A549 (cell line): Measurements from ENCODE around the gene DDAH2.

Source experiments
- CTCF ChIP-seq: fragments of >200 bp; sonication (Bioruptor Twin); formaldehyde crosslinking; IDR thresholded peaks from 3 replicates; pipeline ENCODE4 v1.5.1; 2016
- POLR2A ChIP-seq: IDR thresholded peaks from 2 replicates; pipeline ENCODE4 v1.6.1; 2012; ENCODE audit warnings: mild to moderate bottlenecking, low read length
- RAD21 ChIP-seq, 2 experiments: fragments of >200 bp in 1 of 2; sonication (Bioruptor Twin) in 1 of 2; formaldehyde crosslinking in 1 of 2; IDR thresholded peaks in 1 of 2; conservative IDR thresholded peaks in 1 of 2; 2 replicates in 1 of 2; 3 replicates in 1 of 2; pipeline ENCODE4 v1.6.1; 2012 to 2018; ENCODE audit warnings: inconsistent platforms in 1 of 2
- RFX5 ChIP-seq: fragments of 450-650 bp; IDR thresholded peaks from 2 replicates; pipeline ENCODE4 v1.7.1; 2014; ENCODE audit warnings: antibody characterized with exemption, mild to moderate bottlenecking, moderate library complexity
- TF ChIP-seq, protein P1 (sequence below): fragments of 200-600 bp; sonication (generic); IDR thresholded peaks from 2 replicates; pipeline ENCODE4 v1.6.1; 2016; ENCODE audit warnings: antibody characterized with exemption, mild to moderate bottlenecking, moderate library complexity

DNA sequence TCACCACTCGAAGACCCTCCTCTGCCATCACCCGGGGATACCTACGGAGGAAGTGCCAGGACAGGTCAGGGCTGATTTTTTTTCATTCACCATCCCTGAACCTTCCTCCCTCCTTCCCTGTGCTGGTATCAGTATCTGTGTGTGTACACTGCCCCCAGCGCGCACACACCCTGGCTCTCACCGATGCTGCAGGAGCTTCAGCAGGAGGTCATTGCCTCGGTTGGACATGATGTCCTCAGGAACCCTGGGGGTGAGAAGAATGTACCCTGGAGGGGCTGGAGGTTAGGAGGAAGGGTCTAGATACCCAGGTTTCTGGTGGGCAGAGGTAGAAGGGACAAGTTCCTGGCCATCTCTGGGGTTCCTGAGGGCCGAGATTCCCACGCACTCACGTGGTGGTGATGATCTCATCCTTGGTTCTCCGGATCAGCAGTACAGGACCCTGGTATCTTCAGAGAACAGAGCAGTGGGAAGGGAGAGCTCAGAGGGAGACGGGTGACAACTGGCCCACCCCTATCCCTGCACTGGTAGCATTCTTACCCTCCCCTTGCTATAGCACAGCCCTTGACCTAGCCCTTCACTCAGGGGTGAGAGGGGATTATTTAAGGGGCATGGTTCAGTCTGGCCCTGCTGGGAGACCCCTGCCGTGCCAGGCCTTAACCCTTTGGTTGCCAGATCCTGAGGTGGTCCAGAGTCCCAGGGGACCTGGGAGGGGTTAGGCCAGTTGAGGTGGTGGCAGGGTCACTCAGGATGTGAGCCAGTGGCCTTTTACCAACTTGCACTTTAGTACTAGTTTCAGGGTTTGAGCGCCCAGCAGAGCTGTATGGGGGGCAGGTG lies 41.0 kb downstream of the DDAH2 start:
- TF ChIP-seq CTCF (no peak), POLR2A (no peak), RFX5 (no peak), RAD21 (conservative IDR thresholded peaks at IDR 0.05 in 1 of 2, IDR thresholded peaks at IDR 0.05 in 1 of 2) (no peak)
- TF ChIP-seq, protein P1, sequence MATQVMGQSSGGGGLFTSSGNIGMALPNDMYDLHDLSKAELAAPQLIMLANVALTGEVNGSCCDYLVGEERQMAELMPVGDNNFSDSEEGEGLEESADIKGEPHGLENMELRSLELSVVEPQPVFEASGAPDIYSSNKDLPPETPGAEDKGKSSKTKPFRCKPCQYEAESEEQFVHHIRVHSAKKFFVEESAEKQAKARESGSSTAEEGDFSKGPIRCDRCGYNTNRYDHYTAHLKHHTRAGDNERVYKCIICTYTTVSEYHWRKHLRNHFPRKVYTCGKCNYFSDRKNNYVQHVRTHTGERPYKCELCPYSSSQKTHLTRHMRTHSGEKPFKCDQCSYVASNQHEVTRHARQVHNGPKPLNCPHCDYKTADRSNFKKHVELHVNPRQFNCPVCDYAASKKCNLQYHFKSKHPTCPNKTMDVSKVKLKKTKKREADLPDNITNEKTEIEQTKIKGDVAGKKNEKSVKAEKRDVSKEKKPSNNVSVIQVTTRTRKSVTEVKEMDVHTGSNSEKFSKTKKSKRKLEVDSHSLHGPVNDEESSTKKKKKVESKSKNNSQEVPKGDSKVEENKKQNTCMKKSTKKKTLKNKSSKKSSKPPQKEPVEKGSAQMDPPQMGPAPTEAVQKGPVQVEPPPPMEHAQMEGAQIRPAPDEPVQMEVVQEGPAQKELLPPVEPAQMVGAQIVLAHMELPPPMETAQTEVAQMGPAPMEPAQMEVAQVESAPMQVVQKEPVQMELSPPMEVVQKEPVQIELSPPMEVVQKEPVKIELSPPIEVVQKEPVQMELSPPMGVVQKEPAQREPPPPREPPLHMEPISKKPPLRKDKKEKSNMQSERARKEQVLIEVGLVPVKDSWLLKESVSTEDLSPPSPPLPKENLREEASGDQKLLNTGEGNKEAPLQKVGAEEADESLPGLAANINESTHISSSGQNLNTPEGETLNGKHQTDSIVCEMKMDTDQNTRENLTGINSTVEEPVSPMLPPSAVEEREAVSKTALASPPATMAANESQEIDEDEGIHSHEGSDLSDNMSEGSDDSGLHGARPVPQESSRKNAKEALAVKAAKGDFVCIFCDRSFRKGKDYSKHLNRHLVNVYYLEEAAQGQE = no peak
